Gastrocnemius medialis (tissue), 4 donors: ENCODE data around the gene CCDC91. TPM values are rescaled to one million over a fixed set of nuclear protein-coding genes. Genes with fewer than 3 reads are reported as not detected.

Source experiments
- ATAC-seq, 2 donors: fragments of 150-250 bp; one replicate each; pipeline ENCODE4 v1.9.1; 2016
- DNase-seq, 2 donors: peaks; one replicate each; pipeline ENCODE4 v3.0.0-alpha.2; 2019
- H3K27ac ChIP-seq, 4 donors: fragments of 200-600 bp; sonication (generic); 1 replicate in 1 of 4; 2 replicates in 3 of 4; pipeline ENCODE4 v1.5.1; 2016 to 2018; ENCODE audit warnings: mild to moderate bottlenecking in 2 of 4, moderate library complexity in 1 of 4
- H3K27me3 ChIP-seq, 3 donors: fragments of 200-600 bp; sonication (generic) in 2 of 3; 1 replicate in 1 of 3; 2 replicates in 2 of 3; pipeline versions ENCODE4 v1.5.1 to v1.6.0; 2016 to 2019; ENCODE audit warnings: mild to moderate bottlenecking in 1 of 3, moderate library complexity in 1 of 3
- H3K36me3 ChIP-seq, 2 donors: fragments of 200-600 bp; sonication (generic) in 1 of 2; one replicate each; pipeline ENCODE4 v1.5.1; 2017 to 2018
- H3K4me1 ChIP-seq, 2 donors: fragments of 200-600 bp; sonication (generic) in 1 of 2; one replicate each; pipeline ENCODE4 v1.5.1; 2016 to 2017; ENCODE audit warnings: mild to moderate bottlenecking in 2 of 2
- H3K4me3 ChIP-seq, 4 donors: fragments of 200-600 bp; sonication (generic) in 3 of 4; 1 replicate in 1 of 4; 2 replicates in 3 of 4; pipeline ENCODE4 v1.5.1; 2016 to 2019; ENCODE audit warnings: mild to moderate bottlenecking in 2 of 4
- H3K9me3 ChIP-seq, 3 donors: fragments of 200-600 bp; sonication (generic) in 2 of 3; 1 replicate in 1 of 3; 2 replicates in 2 of 3; pipeline ENCODE4 v1.5.1; 2016 to 2019
- CTCF ChIP-seq, 5 experiments: fragments of 450-650 bp in 3 of 5; fragments of 200-600 bp in 2 of 5; sonication (generic) in 2 of 5; IDR thresholded peaks in 4 of 5; conservative IDR thresholded peaks in 1 of 5; 1 replicate in 4 of 5; 2 replicates in 1 of 5; pipeline ENCODE4 v1.5.1; 2016 to 2019; ENCODE audit warnings: antibody characterized with exemption in 5 of 5, mild to moderate bottlenecking in 3 of 5, moderate library complexity in 3 of 5
- POLR2A ChIP-seq, 2 donors: fragments of 450-650 bp; IDR thresholded peaks; one replicate each; pipeline ENCODE4 v1.6.1; 2017; ENCODE audit warnings: antibody characterized with exemption in 2 of 2, mild to moderate bottlenecking in 2 of 2, moderate library complexity in 2 of 2
- in situ Hi-C, 4 donors: fragments of 200-750 bp; cut with MboI; loops; one replicate each; pipeline versions ENCODE4 v1.15.0 to v1.8.0; 2017; ENCODE audit warnings: low sequenced_read_pairs in 4 of 4
- intact Hi-C: fragments of 100-400 bp; cut with DNase I; formaldehyde crosslinking; loops from one replicate; pipeline ENCODE4 v1.15.1; 2023; ENCODE audit warnings: low total_unique reads
- total RNA-seq, 4 donors: library from RNA; depleted of rRNA; stranded (reverse); fragments of >200 nt; gene quantifications; one replicate each; pipeline versions ENCODE4 v1.1.0 to v1.2.3, GENCODE V29; 2016

The CCDC91 gene
- total RNA-seq, 4 donors from 2014 or later = 22.3 to 50.6 (median 36.6) TPM

- ATAC-seq (no peak), DNase-seq (no peak)
- H3K4me1 ChIP-seq = peaks cover 0 to 4% of the 10 kb centered on the region in 2 donors
- TF ChIP-seq POLR2A (IDR thresholded peaks at IDR 0.05) = no peak
- TF ChIP-seq CTCF (IDR thresholded peaks at IDR 0.05 in 4 of 5, conservative IDR thresholded peaks at IDR 0.05 in 1 of 5) = no peak
- in situ Hi-C loops (no loop called here), intact Hi-C loops (no loop called here)
- no peaks in the 10 kb centered on the region for H3K27me3 ChIP-seq
- no peaks in the 10 kb centered on the region for H3K36me3 ChIP-seq
- H3K27ac ChIP-seq = no peak overlapping the region
- no peaks in the 10 kb centered on the region for H3K9me3 ChIP-seq
- no peak overlapping the region for H3K4me3 ChIP-seq
Observed at GRCh38 chr12:28239918-28240317, 49.7 kb downstream of the CCDC91 start.

GRCh38 chr12:28240853-28241252 is 50.6 kb downstream of the CCDC91 start:
- in situ Hi-C loops = no loop called here
- Histone ChIP-seq H3K4me3 (no peak overlapping the region), H3K27ac (no peak overlapping the region), H3K4me1 (no peaks in the 10 kb centered on the region), H3K9me3 (no peaks in the 10 kb centered on the region), H3K27me3 (no peaks in the 10 kb centered on the region), H3K36me3 (no peaks in the 10 kb centered on the region)
- DNase-seq (no peak), ATAC-seq (no peak)
- intact Hi-C loops = no loop called here
- TF ChIP-seq CTCF (IDR thresholded peaks at IDR 0.05 in 4 of 5, conservative IDR thresholded peaks at IDR 0.05 in 1 of 5) = no peak
- TF ChIP-seq POLR2A (IDR thresholded peaks at IDR 0.05) = no peak

GRCh38 chr12:28242129-28242495 is 51.9 kb downstream of the CCDC91 start:
- no peak for TF ChIP-seq POLR2A (IDR thresholded peaks at IDR 0.05)
- no peak for TF ChIP-seq CTCF (IDR thresholded peaks at IDR 0.05 in 4 of 5, conservative IDR thresholded peaks at IDR 0.05 in 1 of 5)
- intact Hi-C loops = no loop called here
- ATAC-seq = no peak
- Histone ChIP-seq H3K36me3 (no peaks in the 10 kb centered on the region), H3K9me3 (no peaks in the 10 kb centered on the region), H3K4me1 (no peaks in the 10 kb centered on the region), H3K27ac (no peak overlapping the region), H3K4me3 (no peak overlapping the region), H3K27me3 (no peaks in the 10 kb centered on the region)
- no peak for DNase-seq
- in situ Hi-C loops = no loop called here

- no peaks in the 10 kb centered on the region for H3K27me3 ChIP-seq
- DNase-seq (no peak), ATAC-seq (no peak)
- H3K4me3 ChIP-seq = no peak overlapping the region
- TF ChIP-seq POLR2A (IDR thresholded peaks at IDR 0.05) (no peak), CTCF (IDR thresholded peaks at IDR 0.05 in 4 of 5, conservative IDR thresholded peaks at IDR 0.05 in 1 of 5) (no peak)
- peaks cover 0 to under 1% of the 10 kb centered on the region in 2 donors for H3K4me1 ChIP-seq
- no peaks in the 10 kb centered on the region for H3K36me3 ChIP-seq
- intact Hi-C loops = no loop called here
- in situ Hi-C loops = no loop called here
- H3K27ac ChIP-seq = no peak overlapping the region
- H3K9me3 ChIP-seq = no peaks in the 10 kb centered on the region
Observed at GRCh38 chr12:28242496-28243309, 52.4 kb downstream of the CCDC91 start.

GRCh38 chr12:28243310-28243633 is 53.0 kb downstream of the CCDC91 start:
- no peak for DNase-seq
- Histone ChIP-seq H3K9me3 (no peaks in the 10 kb centered on the region), H3K4me3 (no peak overlapping the region), H3K27ac (no peak overlapping the region), H3K27me3 (no peaks in the 10 kb centered on the region), H3K36me3 (no peaks in the 10 kb centered on the region), H3K4me1 (peaks cover 0 to 3% of the 10 kb centered on the region in 2 donors)
- ATAC-seq = no peak
- in situ Hi-C loops = no loop called here
- TF ChIP-seq POLR2A (IDR thresholded peaks at IDR 0.05) (no peak), CTCF (IDR thresholded peaks at IDR 0.05 in 4 of 5, conservative IDR thresholded peaks at IDR 0.05 in 1 of 5) (no peak)
- intact Hi-C loops = no loop called here
